T-helper 2 cell treated with Interferon-gamma antibody and Interleukin-4, amounts not matched to agents 5 μg/mL and 100 μg/mL, for 36 hours (primary cell): ENCODE results near the gene FRS2.

Experiments
- DNase-seq: peaks from one replicate; pipeline ENCODE4 v3.0.0; 2021; ENCODE audit warnings: low spot score
- H3K27ac Mint-ChIP-seq: one replicate; pipeline ENCODE4 v1.8.0; 2021; ENCODE audit warnings: mild to moderate bottlenecking, mixed read lengths
- H3K27me3 Mint-ChIP-seq: one replicate; pipeline ENCODE4 v1.8.0; 2021; ENCODE audit warnings: low read depth, mixed read lengths
- H3K36me3 Mint-ChIP-seq: one replicate; pipeline ENCODE4 v1.8.0; 2021; ENCODE audit warnings: low read depth, mixed read lengths
- H3K4me1 Mint-ChIP-seq: one replicate; pipeline ENCODE4 v1.8.0; 2021; ENCODE audit warnings: low read depth, mixed read lengths
- H3K4me3 Mint-ChIP-seq: one replicate; pipeline ENCODE4 v1.8.0; 2022; ENCODE audit warnings: mild to moderate bottlenecking, moderate library complexity, mixed read lengths
- H3K9me3 Mint-ChIP-seq: one replicate; pipeline ENCODE4 v1.8.0; 2021; ENCODE audit warnings: mixed read lengths

The FRS2 gene

DNA sequence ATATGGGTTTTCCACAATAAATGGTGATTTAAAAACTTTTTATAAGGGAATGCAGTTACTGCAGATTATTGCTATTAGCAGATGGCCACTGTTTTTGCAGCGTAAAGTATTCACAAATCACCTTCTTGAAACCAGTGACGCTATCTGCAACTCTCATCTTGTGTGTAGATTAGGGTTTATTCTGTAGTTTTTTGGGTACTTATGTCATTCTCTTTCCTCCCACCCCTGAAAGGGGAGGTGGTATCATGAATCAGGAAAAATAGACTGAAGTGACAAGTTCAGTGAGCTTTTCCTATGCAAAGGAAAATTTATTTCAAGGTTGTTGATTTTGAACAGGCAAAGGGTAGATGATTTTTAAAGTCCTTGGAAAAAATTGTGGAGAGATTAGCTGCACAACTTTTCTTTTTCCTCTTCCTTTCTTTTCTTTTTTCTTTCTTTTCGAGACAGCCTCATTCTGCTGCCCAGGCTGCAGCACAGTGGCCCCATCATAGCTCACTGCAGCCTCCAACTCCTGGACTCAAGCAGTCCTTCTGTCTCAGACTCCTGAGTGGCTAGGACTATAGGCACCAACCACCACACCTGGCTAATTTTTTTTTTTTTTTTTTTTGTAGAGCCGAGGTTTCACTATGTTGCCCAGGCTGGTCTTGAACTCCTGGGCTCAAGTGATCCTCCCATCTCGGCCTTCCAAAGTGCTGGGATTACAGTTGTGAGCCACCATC lies 1.6 kb downstream of the FRS2 start:
- DNase-seq, result no peak
- H3K4me1 Mint-ChIP-seq, result peaks cover 39% of the 10 kb centered on the region
- H3K36me3 Mint-ChIP-seq, result peaks cover 11% of the 10 kb centered on the region
- H3K27ac Mint-ChIP-seq, result no peak overlapping the region
- H3K4me3 Mint-ChIP-seq, result peak overlapping the region; percentile 95
- no peaks in the 10 kb centered on the region for H3K27me3 Mint-ChIP-seq
- no peaks in the 10 kb centered on the region for H3K9me3 Mint-ChIP-seq

DNA sequence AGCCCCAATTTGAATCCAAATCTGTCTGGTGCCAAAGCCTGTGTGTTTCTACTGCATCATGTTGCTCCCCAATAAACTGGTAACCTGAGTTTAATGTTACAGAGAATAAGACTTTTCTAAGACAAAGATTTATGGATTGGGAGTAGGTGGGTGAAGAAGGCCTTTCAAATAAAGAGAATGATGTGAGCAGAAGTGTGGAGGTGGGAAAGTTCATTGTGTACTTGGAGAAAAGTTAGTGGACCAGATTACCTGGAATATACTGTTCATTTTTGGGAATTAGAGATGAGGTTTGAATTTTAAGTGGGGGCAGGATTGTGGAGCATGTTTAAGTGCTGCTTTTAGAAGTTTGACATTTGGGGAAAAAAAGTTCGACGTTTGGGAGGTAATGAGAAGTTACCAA lies 3.1 kb downstream of the FRS2 start:
- no peaks in the 10 kb centered on the region for H3K9me3 Mint-ChIP-seq
- H3K4me3 Mint-ChIP-seq, result no peak overlapping the region
- no peak for DNase-seq
- peaks cover 11% of the 10 kb centered on the region for H3K36me3 Mint-ChIP-seq
- H3K4me1 Mint-ChIP-seq, result peaks cover 30% of the 10 kb centered on the region
- H3K27ac Mint-ChIP-seq, result no peak overlapping the region
- no peaks in the 10 kb centered on the region for H3K27me3 Mint-ChIP-seq

- DNase-seq, result no peak
- Mint-ChIP-seq H3K4me3 (no peak overlapping the region), H3K27me3 (no peaks in the 10 kb centered on the region), H3K9me3 (no peaks in the 10 kb centered on the region), H3K36me3 (peaks cover 11% of the 10 kb centered on the region), H3K4me1 (peaks cover 30% of the 10 kb centered on the region), H3K27ac (no peak overlapping the region)
These were observed 4.3 kb downstream of the FRS2 start for GRCh38 chr12:69474456-69474855.

DNA sequence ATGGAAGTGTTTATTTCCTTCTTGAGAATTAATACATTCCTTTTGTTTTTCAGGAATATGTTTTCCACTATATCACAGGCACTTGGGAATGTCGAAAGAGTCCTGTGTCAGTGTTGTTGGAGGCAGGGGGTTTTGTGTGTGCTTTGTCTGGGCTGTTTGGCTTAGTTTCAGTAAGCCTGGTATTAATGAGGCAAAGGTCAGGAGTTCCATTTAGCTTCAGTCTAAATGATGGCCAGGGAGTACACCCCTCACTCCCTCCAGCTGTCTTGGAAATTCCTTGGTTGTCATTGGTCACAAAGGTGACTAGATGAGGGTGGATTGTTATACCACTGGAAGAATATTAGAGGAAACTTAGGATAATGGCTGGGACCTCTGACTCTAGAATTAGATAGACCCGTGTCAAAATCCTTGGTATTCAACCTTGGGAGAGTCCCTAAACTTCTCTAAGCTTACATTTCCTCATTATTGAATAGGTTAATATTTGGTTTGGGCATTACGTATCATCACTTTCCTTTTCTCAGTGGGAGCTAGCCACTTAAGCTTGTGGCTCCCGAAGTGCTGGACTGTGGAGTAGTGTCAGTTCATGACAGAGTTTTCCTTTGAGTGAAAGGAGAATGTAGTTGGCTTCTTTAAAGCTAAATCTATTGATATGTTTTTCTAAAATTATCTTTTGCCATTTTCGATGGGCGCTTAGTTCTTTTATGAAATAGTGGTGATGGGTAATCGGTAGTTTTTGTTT lies 5.2 kb downstream of the FRS2 start:
- peaks cover 14% of the 10 kb centered on the region for H3K36me3 Mint-ChIP-seq
- H3K4me3 Mint-ChIP-seq, result no peak overlapping the region
- H3K27ac Mint-ChIP-seq, result no peak overlapping the region
- DNase-seq, result no peak
- H3K9me3 Mint-ChIP-seq, result no peaks in the 10 kb centered on the region
- peaks cover 27% of the 10 kb centered on the region for H3K4me1 Mint-ChIP-seq
- H3K27me3 Mint-ChIP-seq, result no peaks in the 10 kb centered on the region

DNA sequence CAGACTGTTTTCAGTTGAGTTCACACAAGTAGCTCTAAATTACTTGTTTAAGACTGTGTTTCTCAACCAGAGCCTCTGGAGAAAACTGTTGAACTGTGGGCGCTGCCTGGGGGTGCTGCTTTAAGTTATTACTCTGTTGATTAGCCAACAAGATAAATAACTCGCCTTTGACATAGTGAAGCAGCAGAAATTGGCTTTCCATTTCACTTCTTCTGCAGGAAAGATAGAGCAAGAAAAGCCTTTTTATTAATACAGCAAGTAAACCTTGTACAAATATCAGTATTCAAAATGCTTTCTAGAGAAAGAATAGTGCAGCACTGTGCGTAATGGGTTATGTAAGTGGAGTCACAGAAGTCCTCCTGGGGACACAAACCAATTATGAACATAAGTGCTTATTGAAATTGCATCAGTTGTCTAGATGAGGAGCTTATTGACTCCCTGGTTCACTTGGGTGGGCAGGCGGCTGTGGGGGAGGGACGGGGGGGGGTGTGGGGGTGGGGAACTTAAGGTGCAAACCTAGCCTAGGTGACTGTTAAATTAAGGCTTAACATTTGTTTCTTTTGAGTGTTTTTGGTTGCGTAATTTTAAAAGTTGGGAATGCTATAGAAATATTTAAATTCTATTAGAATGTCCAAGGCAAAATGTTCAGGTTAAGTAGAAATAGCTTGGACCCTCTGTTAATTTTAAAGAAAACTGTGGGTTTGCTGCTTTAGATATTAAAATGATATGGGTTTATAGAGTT lies 6.3 kb downstream of the FRS2 start:
- Mint-ChIP-seq H3K4me3 (no peak overlapping the region), H3K4me1 (peaks cover 22% of the 10 kb centered on the region), H3K27me3 (no peaks in the 10 kb centered on the region), H3K36me3 (peaks cover 12% of the 10 kb centered on the region), H3K9me3 (no peaks in the 10 kb centered on the region), H3K27ac (no peak overlapping the region)
- DNase-seq, result no peak

- Mint-ChIP-seq H3K36me3 (peaks cover 12% of the 10 kb centered on the region), H3K27me3 (no peaks in the 10 kb centered on the region), H3K4me3 (no peak overlapping the region), H3K4me1 (peaks cover 19% of the 10 kb centered on the region), H3K27ac (no peak overlapping the region), H3K9me3 (no peaks in the 10 kb centered on the region)
- no peak for DNase-seq
These were observed 9.5 kb downstream of the FRS2 start for GRCh38 chr12:69479675-69480074.

DNA sequence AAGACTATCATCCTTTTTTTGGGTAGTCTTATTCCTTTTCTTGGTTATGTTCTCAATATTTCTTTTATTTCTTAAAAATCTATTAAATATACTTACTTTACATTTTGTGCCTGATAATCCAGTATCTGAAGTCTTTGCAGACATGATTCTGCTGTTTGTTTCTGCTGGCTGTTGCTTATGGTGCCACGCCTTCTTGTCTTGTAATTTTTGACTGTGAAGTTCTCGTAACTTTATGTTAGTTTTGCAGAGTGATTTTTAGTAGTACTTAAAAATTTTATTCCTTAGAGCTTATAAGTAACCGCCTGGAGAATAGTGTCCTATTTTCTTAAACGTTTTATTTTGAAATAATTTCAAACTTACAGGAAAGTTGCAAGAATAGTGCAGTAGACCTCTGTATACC lies 10.5 kb downstream of the FRS2 start:
- DNase-seq, result no peak
- H3K27ac Mint-ChIP-seq, result no peak overlapping the region
- H3K27me3 Mint-ChIP-seq, result no peaks in the 10 kb centered on the region
- peaks cover 17% of the 10 kb centered on the region for H3K4me1 Mint-ChIP-seq
- no peak overlapping the region for H3K4me3 Mint-ChIP-seq
- peaks cover 12% of the 10 kb centered on the region for H3K36me3 Mint-ChIP-seq
- H3K9me3 Mint-ChIP-seq, result no peaks in the 10 kb centered on the region

DNA sequence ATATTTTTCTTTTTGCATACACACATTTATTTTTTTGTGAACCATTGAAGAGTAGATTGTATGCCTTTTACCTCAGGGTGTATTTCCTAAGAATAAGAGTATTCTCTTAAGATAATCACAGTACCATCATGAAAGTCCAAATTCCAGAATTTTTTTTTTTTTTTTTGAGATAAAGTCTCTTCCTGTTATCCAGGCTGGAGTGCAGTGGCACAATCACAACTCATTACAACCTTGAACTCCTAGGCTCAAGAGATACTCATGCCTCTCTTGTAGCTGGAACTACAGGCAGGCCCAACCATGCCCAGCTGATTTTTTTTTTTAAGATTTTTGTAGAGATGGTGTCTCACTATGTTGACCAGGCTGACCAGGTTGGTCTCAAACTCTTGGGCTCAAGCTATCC lies 10.9 kb downstream of the FRS2 start:
- Mint-ChIP-seq H3K27me3 (no peaks in the 10 kb centered on the region), H3K36me3 (peaks cover 12% of the 10 kb centered on the region), H3K27ac (no peak overlapping the region), H3K4me3 (no peak overlapping the region), H3K4me1 (peaks cover 15% of the 10 kb centered on the region), H3K9me3 (no peaks in the 10 kb centered on the region)
- DNase-seq, result no peak

GRCh38 chr12:69483700-69484099 lies 13.5 kb downstream of the FRS2 start:
- H3K4me3 Mint-ChIP-seq, result no peak overlapping the region
- peaks cover 17% of the 10 kb centered on the region for H3K9me3 Mint-ChIP-seq
- H3K4me1 Mint-ChIP-seq, result peaks cover 20% of the 10 kb centered on the region
- H3K36me3 Mint-ChIP-seq, result peaks cover 35% of the 10 kb centered on the region
- H3K27me3 Mint-ChIP-seq, result no peaks in the 10 kb centered on the region
- DNase-seq, result no peak
- H3K27ac Mint-ChIP-seq, result no peak overlapping the region

DNA sequence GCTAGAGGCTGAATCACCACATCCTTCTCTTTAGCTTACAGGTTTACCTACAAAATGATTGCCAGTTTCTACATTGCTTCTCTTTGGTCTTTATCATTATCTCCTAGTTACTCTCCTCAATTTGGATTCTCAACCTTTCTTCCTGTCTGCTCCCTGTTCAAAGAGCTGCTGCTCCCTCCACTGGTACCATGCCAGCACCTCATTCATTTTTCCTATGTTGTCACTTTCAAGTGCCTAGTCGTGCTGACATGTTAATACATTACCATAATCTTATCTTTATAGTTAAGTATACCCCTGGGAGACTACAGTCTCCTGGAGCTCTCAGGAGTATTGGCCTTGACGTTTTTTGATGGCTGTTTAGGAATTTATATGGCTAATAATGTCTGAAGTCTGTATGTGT lies 14.2 kb downstream of the FRS2 start:
- Mint-ChIP-seq H3K4me3 (no peak overlapping the region), H3K27me3 (no peaks in the 10 kb centered on the region), H3K9me3 (peaks cover 17% of the 10 kb centered on the region), H3K36me3 (peaks cover 35% of the 10 kb centered on the region), H3K27ac (no peak overlapping the region), H3K4me1 (peaks cover 20% of the 10 kb centered on the region)
- DNase-seq, result no peak

DNA sequence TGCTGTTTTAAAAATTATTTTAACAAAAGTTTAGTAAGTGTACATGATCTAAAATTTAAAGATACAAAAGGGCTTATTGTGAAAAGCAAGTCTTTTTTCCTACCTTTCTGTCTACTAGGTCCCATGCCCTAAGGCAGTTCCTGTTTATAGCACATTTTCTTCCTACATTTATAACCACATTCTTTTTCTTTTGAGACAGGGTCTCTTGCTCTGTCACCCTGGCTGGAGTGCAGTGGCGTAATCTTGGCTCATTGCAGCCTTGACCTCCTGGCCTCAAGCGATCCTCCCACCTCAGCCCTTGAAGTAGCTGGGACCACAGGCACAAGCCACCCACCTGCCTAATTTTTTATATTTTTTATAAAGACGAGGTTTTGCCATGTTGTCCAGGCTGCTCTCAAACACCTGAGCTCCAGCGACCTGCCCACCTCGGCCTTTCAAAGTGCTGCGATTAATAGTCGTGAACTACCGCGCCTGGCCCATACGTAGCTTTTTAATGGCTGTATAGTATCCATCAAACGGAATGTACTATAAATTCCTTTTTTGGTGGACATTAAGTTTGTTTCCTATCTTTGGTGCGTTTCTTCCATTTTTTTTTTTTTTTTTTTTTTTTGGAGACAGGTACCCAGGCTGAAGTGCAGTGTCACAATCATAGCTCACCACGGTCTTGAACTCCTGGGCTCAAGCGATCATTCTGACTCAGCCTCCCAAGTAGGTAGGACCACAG lies 20.9 kb downstream of the FRS2 start:
- H3K36me3 Mint-ChIP-seq, result peaks cover 26% of the 10 kb centered on the region

GRCh38 chr12:69492739-69493138 lies 22.6 kb downstream of the FRS2 start:
- Mint-ChIP-seq H3K27me3 (no peaks in the 10 kb centered on the region), H3K27ac (no peak overlapping the region), H3K4me3 (no peak overlapping the region), H3K9me3 (peaks cover 1% of the 10 kb centered on the region), H3K4me1 (peaks cover 10% of the 10 kb centered on the region), H3K36me3 (peaks cover 11% of the 10 kb centered on the region)
- DNase-seq, result no peak

More for the DNA sequence above, 20.9 kb downstream of the FRS2 start:
- Mint-ChIP-seq H3K27me3 (no peaks in the 10 kb centered on the region), H3K9me3 (peaks cover 17% of the 10 kb centered on the region), H3K4me1 (peaks cover 6% of the 10 kb centered on the region), H3K4me3 (no peak overlapping the region), H3K27ac (no peak overlapping the region)
- DNase-seq, result no peak

DNA sequence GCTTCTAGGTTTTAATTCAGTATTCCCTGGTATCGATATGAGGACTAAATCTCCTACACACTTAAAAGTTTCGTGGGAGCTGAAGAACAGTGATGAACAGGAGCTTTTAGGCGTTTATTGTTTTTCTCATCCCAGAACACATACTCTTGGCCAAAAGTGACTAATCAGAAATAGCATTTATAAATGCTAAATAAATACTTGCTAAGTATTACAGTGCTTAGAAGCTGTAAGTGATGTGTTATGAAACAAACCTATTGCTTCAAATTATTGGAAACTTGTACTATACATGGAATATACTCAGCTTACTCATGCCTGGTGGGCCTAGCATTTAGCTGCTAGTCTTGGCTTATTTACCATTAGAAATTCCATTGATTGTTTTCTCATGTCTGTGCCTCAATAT lies 24.9 kb downstream of the FRS2 start:
- no peak overlapping the region for H3K4me3 Mint-ChIP-seq
- H3K4me1 Mint-ChIP-seq, result peaks cover 12% of the 10 kb centered on the region
- H3K27me3 Mint-ChIP-seq, result no peaks in the 10 kb centered on the region
- H3K36me3 Mint-ChIP-seq, result peaks cover 4% of the 10 kb centered on the region
- H3K27ac Mint-ChIP-seq, result no peak overlapping the region
- DNase-seq, result no peak
- H3K9me3 Mint-ChIP-seq, result no peaks in the 10 kb centered on the region
